ENCODE measurements around the gene ATP11A.
"Not testable (repeated sequence)": the region's sequence is repeated elsewhere in the genome, so short reads cannot be mapped to it uniquely, and the experiment has no call there.

ATP11A gene

GRCh38 chr13:112824429-112824828 lies 134.6 kb downstream of the ATP11A start:
- FAIRE-seq: no peak

DNA sequence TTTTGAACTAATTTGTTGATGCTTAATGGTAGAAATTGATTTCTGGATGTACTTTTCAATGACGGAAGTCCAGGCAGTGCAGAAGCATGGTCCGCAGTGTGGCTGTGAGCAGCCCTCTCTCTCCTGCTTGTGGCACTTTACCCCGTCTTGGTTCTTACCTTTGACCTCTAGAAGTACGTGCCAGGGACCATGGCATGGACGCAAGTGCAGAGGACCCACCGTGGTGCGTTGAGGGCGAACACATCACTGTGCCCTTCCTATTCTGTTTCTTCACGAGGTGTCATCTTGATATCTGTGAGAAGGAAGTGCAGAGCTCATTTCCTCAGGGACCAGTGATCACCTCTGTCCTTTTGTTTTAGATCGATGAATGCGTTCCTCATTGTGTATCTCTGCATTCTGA lies 135.2 kb downstream of the ATP11A start:
- no peak for FAIRE-seq

- FAIRE-seq: no peak
Observed at GRCh38 chr13:112825875-112826274, 136.0 kb downstream of the ATP11A start.

GRCh38 chr13:112826565-112826964 lies 136.7 kb downstream of the ATP11A start:
- FAIRE-seq: no peak

- no peak for FAIRE-seq
Observed at GRCh38 chr13:112828082-112828699, 138.4 kb downstream of the ATP11A start.

- FAIRE-seq: no peak
Observed at GRCh38 chr13:112828756-112829155, 138.9 kb downstream of the ATP11A start.

DNA sequence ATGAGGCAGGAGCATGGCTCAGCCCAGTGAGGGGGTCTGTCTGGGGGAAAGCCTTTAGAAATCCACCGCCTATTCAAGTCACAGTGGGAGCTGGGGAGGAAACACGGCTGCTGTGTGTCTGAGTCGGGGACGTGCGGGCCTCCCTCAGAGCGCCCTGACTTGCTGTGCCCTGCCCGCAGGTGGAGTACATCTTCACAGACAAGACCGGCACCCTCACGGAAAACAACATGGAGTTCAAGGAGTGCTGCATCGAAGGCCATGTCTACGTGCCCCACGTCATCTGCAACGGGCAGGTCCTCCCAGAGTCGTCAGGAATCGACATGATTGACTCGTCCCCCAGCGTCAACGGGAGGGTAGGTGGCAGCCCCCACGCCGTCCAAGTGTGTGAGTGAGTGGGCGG lies 141.4 kb downstream of the ATP11A start:
- no peak for FAIRE-seq

DNA sequence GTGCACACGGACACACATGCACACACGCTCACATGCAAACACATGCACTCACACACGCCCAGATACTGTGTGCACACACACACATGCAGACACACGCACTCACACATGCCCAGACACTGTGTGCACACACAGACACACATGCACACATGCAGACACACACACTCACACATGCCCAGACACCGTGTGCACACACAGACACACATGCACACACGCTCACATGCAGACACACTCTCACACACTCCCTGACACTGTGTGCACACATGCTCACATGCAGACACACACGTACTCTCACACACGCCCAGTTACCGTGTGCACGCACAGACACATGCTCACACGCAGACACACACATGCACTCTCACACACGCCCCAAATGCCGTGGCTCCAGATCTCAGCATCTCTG lies 142.0 kb downstream of the ATP11A start:
- FAIRE-seq: no peak

DNA sequence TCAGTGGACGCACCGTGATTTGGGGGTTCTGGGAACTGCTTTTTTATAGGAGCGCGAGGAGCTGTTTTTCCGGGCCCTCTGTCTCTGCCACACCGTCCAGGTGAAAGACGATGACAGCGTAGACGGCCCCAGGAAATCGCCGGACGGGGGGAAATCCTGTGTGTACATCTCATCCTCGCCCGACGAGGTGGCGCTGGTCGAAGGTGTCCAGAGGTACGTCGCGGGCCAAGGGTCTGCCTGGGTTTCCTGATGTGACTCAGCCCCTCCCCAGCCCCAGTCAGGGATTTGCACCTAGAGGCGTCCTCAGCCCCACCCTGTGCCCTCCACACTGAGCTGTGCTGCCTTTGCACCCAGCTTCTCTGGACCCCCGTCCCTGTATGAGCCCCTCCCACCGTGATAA lies 143.0 kb downstream of the ATP11A start:
- no peak for FAIRE-seq

DNA sequence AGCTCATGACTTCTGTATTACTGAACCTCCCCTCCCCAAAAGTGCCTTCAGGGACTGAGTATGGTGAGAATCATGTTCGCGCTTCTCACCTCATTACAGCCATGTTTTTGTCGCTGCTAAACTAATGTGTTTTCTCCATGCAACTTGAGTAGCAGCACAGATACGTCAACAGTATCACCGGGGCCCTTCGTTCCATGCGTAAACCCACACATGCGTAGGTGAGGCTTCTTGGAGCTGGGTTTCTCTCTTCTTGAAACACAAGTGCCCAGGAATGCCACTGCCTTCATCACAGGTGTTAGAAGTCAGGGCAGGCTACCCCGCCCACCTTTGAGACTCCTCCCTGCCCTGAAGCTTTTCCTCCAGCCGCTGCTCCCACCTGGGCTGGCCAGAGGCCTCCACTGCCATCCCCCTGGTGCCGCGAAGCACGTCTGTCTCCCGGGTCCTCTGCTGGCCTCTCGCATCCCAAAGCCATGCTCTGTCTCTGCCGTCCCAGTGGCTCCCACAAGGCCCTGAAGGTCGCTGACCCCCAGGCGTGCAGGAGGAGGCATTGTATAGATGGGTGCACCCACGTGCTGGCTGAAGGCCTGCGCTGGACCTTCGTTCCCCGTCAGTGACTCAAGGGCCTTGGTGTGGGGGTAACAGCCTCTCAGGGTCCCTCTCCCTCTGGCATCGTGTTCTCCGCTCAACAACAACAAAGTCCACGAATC lies 143.9 kb downstream of the ATP11A start:
- FAIRE-seq: no peak

- FAIRE-seq: no peak
Observed at GRCh38 chr13:112835344-112835743, 145.5 kb downstream of the ATP11A start.

GRCh38 chr13:112835796-112836195 lies 146.0 kb downstream of the ATP11A start:
- no peak for FAIRE-seq

DNA sequence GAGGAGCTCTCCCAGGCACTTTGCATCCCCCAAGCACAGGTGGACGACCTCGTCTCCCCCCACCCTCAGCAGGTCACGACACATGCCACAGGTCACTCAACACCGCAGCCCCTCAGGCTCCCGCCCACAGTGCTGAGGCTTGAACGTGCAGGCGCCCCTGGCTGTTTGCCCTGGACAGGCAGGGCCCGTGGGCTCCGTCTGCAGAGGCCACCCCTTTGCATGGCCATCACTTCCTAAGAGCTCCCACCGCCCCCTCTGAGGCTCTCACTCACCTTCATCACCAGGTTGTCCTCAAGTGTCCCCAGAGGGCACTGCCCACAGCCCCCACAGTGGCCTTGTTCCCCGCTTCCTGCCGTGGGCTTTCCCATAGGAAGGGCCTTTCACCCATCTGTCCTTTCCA lies 147.1 kb downstream of the ATP11A start:
- FAIRE-seq: no peak

DNA sequence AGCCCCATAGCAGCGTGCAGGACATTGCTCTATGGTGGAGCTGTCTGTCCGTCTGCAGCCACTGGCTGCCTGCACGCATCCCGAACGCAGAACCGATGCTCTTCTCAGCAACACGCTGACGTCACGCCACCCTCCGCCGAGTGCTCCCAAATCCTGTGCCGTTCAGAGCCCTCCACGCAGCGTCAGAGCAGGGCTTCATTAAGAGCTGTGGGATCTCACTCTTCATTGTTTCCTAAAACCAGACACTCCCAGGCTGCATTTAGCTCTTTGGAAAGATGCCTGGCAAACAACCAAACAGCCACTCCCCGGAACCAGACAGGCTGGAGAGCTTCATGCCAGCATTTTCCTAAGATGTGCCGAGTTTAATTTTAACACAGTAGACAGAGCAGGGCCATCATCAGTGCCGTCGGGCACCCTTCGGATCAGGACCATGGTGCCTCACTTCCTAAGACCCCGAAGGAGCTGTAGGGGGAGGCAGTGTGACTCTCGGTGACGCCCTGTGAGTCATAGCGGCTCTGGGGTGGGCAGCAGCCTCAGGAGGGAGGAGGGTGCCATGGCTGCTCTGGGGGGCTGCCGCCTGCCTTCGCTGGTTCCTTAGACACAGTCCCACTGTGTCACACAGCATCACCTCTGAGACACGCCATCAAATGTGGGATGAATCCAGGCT lies 147.7 kb downstream of the ATP11A start:
- FAIRE-seq: no peak

DNA sequence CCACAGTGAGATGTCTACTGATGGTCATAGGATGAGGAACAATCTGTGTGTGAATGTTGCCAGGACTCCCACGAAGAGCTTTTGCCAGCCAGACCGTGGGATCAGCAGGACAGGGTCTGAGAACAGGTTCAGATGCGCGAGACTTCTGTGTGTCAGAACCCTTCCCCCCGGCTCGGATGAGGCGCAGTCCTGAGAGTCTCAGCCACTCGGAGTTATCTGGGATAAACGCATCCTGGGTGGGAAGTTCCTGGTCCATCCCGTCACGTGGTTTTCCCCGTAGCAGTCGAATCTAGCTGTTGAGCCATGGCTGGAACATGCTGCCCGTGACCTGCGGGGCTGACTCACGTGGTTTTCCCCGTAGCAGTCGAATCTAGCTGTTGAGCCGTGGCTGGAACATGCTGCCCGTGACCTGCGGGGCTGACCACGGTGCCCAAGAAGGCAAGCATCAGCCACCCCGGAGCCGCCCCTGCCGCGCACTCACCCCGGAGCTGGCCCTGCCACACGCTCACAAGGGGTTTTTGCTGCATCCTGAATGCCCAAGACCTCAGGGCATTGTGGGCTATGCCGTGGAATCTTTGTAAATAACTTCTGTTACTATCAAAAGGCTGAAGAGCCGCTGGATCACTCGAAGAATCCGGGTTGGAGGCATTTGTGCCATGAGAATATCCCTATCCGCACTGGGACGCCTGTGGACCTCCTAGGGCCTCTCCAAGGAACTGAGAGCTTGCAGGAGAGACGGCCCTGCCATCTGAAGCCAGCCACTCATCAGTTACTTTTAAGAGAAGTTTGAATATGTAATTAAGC lies 148.4 kb downstream of the ATP11A start:
- no peak for FAIRE-seq

DNA sequence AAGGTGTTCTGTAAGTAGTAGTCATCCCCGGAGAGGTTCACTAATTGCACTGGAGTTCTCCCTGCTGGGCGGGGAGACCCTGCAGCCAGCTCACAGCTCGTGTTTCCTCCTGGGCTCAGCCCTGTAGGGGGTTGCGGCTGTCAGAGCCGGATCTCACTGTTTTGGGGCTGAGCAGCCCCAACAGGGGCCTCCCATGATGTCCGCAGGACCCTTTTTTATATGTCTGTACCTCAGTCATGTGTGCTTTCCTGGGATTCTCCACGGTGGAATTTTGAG lies 148.9 kb downstream of the ATP11A start:
- no peak for FAIRE-seq

DNA sequence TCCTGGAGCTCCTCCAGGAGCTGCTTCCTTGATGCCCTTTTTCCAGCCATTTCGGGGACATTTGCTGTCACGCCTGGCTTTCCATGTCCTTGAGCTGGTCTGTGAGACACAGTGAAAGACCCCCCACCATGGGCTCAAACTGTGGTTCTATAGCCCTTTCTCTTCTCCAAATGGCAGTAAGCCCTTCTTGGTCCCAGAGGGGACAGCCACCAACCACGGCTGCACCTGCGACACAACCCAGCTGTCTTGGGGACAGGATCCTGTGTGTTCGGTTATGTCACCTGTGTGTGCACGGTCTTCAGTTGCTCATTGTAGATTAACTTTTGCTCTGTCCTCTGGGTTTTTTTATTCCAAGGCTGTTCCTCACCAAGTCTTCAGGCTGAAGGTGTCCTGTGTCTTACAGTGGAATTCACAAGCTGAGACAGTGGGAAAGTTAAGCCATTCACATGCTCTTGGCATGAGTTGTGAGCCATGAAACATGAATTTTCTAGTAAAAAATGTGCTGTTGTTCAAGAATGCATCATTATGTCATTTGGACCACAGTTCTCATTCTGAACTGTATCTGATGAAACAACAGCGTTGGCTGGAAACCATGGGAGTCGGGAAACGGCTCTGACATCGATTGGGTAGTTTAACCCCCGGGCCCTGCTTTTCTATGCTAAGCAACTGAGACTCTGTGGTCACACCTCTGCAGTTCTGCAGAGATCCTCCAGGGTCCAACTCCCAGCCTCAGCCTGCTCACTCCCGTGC lies 149.7 kb downstream of the ATP11A start:
- no peak for FAIRE-seq

GRCh38 chr13:112840472-112841302 lies 150.8 kb downstream of the ATP11A start:
- FAIRE-seq: no peak

- FAIRE-seq: not testable (repeated sequence)
Observed at GRCh38 chr13:112841303-112842015, 151.6 kb downstream of the ATP11A start.

DNA sequence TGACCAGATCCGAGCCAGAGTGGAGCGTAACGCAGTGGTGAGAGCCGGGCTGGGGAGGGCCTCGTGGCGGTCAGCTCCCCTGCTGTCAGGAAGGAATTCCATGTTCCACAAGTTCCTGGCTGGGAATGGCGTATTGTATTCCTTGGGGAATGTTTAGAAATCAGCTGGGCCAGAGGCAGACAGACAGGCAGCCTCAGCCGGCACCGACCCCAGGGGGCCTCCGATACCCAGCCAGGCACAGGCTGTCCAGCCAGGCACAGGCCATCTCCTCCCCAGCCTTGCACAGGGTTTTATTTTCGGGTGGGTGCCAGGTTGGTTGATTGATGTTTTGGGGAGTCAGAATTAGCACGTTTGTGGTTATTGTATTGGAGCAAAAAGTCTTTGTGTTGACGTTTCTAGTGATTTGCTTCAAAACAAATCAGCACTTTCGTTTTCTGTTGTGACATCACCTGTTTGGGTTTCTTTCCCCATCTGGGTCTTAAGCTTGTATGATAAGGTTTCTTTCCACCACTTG lies 152.6 kb downstream of the ATP11A start:
- FAIRE-seq: no peak

DNA sequence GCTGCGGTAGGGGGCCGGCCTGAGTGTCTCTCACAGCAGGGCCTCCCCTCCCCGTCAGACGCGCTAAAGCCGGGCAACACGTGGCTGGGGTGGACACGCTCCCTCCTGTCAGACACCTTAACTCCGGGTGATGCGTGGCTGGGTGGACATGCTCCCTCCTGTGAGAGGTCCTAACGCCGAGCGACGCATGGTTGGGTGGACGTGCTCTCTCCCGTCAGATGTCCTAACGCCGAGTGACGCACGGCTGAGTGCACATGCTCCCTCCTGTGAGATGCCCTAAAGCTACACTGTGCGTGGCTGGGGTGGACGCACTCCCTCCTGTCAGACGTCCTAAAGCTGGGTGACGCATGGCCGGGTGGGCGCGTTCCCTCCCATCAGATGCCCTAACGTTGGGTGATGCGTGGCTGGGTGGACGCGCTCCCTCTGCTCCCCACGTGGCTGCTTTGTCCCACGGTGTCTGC lies 153.1 kb downstream of the ATP11A start:
- FAIRE-seq: no peak
